HG03159 (cell line): Measurements from ENCODE around the gene TDRD3.
"Not testable (repeated sequence)": the region's sequence is repeated elsewhere in the genome, so short reads cannot be mapped to it uniquely, and the experiment has no call there.

Experiments used
- ATAC-seq: cut with Tn5 transposase; IDR thresholded peaks from one replicate; pipeline ENCODE4 v1.9.1; 2021; ENCODE audit warnings: mild to moderate bottlenecking, moderate library complexity; ENCODE audit not compliant: unreplicated experiment

Gene TDRD3

DNA sequence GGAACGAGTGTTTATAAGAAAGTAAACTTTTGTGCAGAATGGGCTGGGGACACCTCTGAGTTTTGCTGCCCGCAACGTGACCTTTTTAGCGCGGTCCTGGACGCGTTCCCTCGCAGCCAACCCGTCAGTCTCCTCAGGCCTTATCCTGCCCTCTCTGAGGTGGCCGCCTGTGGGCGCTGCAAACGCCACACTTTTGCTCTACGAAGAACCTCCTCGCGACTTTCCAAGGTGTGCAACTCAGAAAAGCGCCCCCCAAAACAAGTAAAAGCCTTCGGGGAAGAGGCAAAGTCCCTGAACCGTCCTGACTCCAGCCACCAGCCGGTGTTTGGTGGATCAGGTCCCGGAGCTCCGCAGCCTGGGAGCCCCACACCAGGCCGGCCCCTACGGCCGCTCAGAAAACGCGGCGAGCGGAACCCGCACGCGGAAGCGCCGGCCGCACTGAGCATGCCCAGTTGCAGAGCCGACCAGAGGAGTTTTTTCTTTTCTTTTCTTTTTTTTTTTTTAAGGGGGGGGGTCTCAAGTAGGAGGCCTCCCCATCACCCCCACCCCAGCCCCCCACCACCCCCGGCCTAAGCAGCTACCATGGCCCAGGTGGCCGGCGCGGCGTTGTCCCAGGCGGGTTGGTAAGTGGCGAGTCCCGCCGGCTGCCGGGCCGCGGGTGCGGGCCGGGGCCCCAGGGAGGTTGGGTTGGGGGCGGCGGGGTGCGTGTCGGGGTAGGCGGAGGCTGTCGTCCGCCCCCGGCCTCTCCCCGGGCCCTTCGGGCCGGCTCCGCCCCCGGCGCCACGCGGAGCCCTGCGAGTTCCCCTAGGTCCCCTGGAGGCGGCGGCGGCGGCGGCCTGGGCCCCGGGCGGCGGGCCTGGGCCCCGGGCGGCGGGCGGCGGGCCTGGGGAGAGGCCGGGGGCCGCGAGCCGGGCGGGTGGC, at the start of gene TDRD3:
Gene TDRD3 (plus strand): TSS at position 438 of the 921 bp plus-strand sequence. CDS start 145 bp downstream, at position 583.
- peak; percentile 68 for ATAC-seq

DNA sequence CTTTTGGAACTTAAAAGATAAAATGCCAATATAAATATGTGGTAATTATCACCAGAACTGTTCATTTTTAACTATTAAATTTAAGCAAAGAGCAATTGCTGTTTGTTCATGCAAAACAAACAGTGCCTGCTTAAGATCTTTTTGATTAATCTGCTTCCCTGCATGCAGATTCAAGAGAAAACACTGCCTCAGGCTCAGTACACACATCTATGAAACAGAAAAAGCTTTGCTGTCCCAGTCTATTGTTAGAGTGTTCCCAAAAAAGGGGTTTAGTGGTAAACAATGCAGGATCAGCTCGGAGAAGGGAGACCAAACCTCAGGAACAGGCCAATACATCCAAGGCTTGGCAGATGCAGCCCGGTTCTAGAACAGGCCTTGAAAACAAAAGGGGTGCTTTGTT, 49.3 kb upstream of the TDRD3 start:
- no peak for ATAC-seq

DNA sequence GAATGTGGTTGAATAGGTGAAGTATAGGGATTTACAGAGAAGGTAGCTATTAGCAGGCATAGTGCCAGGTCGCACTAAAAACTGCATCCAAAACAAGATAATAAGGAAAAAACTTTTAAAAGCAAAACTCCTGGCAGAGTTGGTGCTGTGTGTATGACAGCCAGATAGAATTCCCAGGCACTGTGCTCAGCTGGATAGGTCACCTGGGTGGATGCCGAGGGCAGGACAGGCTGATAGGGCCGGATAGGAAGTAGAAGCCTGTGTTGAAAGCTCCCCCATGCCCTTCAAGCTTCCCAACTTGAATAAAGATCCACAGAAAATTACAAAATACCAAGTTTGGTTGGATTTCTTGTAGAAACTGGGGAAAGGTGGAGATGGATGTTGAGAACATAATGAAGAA, 48.9 kb upstream of the TDRD3 start:
- no peak for ATAC-seq

DNA sequence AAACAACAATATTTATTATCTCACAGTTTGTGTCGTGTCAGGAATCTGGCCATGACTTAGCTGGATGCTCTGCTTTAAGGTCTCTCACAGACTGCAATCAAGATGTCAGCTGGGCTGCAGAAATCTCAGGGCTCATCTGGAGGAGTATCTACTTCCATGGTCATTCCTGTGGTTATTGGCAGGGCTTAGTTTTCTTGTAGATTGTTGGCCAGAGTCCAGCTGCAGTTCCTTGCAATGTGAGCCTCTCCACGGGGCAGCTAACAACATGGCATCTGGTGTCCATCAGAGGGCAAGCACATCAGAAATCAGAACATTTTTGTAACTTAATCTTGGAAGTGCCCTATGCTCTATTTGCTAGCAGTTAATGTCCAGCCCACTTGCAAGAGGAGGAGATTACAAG, 45.7 kb upstream of the TDRD3 start:
- no peak for ATAC-seq

DNA sequence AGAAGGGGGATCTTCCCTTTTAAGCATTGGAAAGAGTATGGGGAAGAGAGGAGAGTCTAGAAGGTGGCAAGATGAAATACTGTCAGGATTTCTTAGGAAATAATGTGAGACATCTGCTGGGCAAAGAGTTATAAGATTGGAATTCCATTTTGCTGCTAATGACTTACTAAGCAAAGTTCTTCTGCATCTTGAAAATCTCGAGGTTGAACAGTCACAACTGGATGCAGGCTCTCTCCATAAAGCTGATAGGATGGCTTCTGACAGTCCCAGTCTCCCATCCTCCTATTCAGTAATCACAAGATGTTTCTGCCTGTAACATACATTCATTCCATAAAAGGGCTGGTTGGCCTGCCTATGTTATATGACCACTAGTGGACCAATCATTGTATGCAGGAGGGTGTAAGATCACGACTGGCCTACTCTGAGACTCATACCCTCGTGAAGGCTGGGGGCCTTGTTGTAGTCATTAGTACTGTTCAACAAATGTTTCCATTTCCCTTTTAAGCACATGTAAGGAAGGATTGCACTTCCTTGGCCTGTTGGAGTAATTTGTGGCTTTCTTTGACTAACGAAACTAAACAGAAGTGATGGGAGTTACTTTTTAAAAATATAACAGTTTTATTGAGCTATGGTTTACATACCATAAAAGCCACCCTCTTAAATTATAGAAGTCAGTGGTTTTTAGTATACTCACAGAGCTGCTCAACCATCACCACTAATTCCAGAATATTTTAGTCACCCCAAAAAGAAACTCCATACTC, 45.0 kb upstream of the TDRD3 start:
- ATAC-seq, result no peak

DNA sequence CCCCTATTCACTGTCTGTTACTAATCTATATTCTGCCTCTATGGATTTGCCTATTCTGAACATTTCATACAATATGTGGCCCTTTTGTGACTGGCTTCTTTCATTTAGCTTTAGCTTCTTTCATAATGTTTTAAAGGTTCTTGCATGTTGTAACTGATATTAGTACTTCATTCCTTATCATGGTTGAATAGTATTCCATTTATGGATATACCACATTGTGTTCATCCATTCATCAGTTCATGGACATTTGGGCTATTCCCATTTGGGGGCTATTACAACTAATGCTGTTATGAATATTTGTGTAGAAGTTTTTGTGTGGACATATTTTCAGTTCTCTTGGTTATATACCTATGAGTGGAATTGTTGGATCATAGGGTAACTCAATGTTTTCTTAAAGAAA, 44.4 kb upstream of the TDRD3 start:
- no peak for ATAC-seq

DNA sequence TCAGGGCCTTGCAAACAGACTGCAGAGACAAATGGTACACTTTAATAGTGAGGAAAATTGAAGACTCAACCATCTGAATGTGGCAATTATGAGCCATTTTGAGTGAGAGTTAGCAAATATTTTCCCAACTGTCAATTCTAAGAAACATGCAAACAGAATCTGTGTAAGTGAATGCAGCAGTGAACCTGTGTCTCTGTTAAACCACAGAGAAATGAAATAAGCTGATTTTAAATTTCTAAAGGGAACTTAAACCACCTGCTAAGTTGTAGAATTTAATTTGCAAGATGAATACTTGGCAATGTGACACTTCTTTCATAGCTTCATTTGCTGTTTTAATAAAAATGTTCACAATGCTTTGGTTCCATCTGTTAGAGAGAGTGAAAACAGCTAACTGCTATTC, 42.0 kb upstream of the TDRD3 start:
- ATAC-seq, result no peak

DNA sequence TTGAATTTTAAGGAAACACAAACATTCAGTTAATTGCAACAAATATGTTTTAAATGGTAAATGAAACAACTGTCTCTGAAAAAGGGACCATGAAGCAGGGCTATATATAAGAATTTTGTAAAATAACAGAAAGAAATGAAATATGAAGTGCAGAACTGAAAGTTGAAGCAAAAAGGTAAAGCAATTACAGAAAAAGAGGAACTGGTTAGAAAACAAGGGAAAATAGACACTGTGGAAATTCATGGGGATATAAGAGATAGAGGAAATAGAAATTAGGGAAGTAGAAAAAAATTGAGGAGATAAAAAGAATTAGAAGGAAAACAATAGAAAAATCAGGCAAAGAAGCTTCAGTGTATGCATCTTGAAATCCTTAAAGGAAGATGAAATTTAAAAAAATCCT, 40.0 kb upstream of the TDRD3 start:
- no peak for ATAC-seq

DNA sequence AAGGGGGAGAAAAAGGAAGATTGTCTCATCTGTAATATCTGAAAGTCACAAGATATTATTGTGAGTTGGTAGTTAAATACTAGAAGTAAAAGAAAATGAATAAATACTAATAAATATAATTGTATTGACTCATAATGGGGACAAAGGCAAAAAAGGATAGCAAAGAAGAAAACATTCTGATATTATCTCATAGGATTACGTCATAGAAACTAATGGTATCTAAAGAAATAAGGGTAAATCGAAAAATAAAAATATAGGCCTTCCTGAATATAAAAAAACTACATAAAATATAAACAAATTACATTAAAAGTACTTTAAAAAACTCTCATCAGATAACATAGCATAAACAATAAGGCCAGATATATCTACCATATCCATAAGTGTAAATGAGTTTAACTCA, 38.6 kb upstream of the TDRD3 start:
- no peak for ATAC-seq

DNA sequence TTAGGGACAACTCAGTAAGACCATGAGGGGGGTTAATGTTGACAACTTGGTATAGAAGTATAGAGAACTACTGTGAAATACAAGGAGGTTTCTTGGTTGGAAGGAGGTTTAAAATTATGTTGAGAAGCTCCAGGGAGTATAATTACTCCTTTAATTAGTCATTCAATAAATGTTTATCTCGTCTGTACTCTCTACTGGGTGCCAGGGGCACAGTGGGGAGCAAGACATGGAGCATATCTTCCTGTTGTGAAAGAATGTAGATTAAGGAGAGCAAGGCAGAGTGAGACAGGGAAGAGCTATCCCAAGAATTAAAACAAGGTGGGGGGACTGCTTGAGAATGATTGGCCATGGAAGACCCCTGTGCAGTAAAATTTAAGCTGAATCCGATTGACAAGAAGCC, 33.7 kb upstream of the TDRD3 start:
- no peak for ATAC-seq

DNA sequence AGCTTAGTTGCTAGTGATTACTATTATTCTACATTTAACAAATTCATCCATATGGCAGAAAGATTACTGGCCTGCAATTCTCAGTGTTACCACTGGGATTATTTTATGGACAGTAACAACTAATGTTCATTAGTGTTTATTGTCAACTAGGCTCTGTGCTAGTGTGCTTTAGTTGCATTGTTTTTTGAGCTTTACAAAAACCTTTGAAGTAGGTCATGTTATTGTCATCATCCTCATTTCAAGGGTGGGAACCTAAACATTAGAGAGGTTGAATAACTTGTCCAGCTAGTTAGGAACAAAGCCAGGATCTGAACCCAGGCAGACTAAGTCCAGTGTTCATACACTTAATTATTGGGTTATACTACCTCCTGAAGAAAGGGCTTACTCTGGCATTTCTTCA, 27.8 kb upstream of the TDRD3 start:
- peak; percentile 86 for ATAC-seq

DNA sequence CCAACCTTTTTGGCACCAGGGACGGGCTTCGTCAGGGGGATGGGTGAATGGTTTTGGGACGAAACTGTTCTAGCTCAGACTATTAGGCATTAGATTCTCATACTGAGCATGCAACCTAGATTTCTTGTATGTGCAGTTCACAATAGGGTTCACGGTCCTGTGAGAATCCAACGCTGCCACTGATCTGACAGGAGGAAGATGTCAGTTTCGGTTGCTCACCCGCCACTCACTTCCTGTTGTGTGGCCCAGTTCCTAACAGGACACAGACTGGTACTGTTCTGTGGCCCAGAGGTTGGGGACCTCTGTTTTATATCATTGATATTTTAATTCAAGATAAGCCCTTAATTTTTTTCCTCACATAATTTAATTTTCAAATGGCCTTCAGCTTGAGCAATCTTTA, 26.7 kb upstream of the TDRD3 start:
- no peak for ATAC-seq

DNA sequence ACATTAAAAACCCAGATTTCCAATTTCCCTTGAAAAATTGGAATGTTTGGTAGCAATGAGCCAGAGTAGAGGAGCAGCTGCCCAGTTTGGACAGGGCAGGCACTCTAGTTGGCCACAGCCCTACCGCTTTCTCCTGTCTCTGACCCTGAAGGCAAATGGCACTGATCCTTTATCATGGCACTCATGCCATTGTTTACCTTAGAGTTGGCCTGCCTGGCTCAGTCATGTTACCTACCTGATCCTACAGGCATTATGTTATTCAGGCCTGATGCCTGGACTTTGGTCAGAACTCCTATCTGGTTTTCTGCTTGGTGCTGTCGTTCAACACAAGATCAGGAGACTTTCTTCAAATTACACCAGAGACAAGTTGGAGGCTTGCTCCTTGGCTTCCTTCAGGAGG, 24.9 kb upstream of the TDRD3 start:
- ATAC-seq, result no peak

DNA sequence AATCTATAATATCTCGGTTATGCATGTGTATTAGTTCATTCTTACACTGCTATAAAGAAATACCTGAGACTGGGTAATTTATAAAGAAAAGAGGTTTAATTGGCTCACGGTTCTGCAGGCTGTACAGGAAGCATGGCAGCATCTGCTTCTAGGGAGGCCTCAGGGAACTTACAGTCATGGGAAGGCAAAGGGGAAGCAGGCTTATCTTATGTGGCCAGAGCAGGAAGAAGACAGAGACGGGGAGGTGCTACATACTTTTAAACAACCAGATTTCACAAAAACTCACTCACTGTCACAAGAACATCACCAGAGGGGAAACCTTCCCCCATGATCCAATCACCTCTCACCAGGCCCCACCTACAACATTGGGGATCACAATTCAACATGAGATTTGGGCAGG, 17.7 kb upstream of the TDRD3 start:
- not testable (repeated sequence) for ATAC-seq

DNA sequence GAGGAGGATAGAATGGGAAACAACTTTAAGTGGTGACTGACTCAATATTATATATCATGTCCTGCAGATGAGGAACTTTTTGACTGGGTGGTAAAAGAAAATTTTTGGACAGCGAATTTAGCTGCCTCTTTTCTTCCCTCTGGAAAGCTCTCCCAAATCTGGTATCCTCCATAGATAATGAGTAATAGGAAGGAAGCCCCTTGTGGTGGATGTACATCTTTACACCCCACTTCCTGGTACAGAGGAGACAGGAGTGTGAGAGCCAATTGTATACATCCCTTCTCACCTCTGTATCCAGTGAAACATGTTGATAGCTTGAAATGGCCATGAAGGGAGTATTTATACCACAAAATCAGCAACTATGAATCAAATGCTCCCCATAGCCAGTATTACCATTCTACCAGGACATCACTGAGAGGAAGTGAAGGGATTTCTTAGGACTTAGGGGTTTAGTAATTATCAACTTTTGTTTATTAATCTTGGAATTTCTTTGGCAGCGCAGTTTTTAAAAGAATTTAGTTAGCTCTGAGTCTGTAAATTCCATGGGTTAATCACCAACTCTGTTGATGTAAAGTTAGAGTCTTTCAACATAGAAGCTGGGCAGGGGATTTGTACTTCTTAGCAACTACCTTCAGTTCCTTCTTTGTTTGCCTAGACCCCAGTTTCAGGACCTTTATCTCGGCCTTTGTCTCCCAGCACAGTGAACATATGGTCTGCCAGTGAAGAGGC, 17.0 kb upstream of the TDRD3 start:
- no peak for ATAC-seq

DNA sequence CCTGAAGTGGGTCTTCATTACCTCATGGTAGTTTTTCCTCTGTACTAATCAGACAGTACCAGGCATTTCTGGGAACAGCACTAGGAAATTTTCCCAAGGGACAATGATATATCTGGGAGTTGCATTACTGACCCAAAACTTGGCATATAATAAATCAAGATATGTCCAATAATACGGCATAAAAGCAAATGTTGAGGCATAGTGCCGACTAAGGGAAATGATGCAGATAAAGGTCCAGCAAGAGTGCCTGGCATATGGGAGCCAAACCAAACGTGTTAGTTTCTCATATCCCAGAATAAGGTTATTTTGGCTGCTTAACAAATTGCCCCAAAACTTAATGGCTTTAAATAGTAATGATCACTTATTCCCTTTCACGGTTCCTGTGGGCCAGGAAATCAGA, 12.1 kb upstream of the TDRD3 start:
- no peak for ATAC-seq

DNA sequence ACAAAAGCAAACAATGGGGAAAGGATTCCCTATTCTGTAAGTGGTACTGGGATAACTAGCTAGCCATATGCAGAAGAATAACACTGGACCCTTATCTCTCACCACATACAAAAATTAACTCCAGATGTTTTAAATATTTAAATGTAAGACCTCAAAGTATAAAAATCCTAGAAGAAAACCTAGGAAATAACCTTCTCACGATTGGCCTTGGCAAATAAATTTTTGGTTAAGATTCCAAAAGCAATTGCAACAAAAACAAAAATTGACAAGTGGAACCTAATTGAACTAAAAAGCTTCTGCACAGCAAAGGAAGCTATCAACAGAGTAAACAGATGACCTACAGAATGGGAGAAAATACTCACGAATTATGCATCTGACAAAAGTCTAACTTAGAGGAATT, 10.8 kb upstream of the TDRD3 start:
- ATAC-seq, result no peak

DNA sequence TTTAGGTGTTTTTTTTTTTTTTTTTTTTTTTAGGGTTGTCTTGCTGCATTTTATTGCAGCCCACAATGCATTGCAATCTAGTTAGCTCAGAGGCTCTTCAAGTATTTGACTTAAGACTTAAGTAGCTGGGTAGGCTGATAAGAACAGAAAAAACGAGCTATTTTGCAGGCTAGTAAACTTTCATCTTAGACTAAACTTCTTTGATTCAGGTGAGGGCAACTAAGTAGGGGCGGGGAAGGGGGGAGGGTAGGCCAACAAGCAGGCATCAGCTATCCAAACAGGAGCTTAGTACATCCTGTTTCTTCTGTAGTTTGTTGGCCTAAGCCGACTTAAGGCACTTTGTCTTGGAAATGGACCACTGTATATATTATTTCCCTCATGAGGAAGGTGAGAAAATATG, 4.9 kb upstream of the TDRD3 start:
- no peak for ATAC-seq

DNA sequence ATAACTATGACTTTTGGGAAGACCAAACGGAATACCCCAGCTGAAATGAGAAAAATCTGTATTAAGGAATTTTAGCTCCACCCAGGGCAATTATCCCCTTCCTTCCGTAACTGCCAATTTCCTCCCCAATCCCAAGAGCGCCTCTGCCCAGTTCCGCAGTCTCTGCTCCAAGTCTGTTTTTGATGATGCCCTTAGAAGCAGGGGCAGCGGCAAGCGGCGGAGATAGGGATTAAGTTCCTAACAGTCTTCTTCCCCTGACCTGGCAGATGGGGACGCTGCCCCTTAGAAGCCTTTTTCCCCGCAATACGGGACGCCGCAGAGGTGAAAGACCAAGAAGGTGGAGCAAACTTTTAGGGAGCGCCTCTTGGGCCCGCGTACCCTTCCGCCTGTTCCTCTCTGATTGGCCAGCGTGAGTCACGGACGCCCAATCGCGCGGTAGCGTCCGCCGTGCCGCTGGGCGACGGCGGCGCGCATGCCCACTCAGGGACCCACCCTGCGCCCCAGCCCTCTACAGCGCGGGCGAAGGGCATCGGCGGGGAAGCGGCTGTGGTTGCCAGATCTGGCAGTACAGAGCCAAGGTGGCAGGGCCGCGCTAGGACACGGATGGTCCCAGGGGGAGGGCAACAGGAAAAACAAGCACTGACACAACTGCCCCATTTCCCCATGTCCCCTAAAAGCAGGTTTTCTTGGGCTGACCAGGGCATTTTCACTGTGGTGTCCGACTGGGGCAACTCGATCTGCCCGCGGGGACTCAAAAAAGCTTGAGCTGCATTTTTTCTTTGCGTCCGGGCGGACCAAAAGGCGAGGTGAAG, 843 bp upstream of the TDRD3 start:
- peak; percentile 68 for ATAC-seq

DNA sequence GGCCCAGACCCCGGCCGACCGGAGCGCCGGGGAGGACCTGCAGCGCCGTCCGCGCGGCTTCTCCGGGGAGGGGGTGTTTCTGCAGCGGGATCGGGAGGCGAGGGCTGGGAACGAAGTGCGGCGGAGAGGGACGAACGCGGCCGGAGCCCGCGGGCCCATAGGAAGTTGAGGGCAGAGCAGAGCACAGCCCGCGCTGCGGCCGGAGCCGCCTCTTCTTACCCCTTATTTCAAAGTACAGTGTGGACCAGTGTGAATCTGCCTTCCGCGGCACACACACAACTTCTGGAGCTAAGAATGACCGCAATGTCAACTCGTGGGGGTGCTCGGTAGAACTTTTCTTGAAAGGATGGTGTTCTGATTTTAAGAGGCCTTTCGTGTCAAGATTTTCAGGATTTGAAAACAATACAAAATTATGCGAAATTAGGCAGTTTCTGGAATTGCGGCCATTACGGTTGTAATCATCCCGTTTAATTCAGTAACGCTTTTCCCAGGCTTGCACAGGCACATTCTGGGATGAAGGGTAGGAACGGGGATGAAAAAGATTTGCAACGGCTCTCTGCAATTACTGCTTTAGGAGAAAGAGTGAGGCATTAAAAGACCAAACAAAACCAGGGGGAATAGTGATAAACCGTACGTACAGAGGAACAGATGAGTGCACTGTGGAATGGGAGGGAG, 821 bp downstream of the TDRD3 start:
- ATAC-seq, result peak; percentile 30
